ENCODE results near the gene NAV1.
"Not testable (repeated sequence)": the region's sequence is repeated elsewhere in the genome, so short reads cannot be mapped to it uniquely, and the experiment has no call there.

NAV1 gene

DNA sequence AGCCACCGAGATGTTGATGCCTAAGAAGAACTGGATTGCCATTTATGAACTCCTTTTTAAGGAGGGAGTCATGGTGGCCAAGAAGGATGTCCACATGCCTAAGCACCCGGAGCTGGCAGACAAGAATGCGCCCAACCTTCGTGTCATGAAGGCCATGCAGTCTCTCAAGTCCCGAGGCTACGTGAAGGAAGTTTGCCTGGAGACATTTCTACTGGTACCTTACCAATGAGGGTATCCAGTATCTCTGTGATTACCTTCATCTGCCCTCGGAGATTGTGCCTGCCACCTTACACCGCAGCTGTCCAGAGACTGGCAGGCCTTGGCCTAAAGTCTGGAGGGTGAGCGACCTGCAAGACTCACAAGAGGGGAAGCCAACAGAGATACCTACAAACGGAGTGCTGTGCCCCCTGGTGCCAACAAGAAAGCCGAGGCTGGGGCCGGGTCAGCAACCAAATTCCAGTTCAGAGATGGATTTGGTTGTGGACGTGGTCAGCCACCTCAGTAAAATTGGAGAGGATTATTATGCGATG, 18.8 kb upstream of the NAV1 start:
- DNase-seq (ENCODE audit: low read depth), result not testable (repeated sequence)

DNA sequence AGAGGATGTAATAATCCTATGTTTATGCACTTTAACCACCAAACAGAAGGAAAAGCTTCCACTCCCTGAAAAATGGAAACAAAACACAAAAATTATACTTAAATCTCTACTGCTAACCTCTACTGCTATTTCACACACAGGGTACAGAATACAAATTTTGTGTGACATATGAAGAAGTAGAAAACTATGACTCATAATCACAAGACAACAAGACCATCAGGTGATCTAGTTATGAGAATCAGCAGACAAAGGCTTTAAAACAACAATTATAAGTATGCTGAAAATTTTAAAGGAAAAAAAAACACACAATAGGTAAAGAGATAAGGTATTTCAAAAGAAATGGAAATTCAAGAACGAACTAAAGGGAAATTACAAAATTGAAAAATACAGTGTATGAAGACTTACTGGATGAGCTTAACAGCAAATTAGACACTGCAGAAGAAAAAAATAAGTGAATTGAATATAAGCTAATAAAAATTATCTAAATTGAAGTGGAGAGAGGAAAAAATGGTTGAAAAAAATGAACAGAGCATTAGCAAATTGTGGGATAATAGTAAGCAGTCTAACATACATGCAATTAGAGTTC, 13.6 kb upstream of the NAV1 start:
- DNase-seq (ENCODE audit: low read depth), result no peak

- DNase-seq (ENCODE audit: low read depth), result no peak
Observed at GRCh38 chr1:201527879-201528278, 11.0 kb upstream of the NAV1 start.

DNA sequence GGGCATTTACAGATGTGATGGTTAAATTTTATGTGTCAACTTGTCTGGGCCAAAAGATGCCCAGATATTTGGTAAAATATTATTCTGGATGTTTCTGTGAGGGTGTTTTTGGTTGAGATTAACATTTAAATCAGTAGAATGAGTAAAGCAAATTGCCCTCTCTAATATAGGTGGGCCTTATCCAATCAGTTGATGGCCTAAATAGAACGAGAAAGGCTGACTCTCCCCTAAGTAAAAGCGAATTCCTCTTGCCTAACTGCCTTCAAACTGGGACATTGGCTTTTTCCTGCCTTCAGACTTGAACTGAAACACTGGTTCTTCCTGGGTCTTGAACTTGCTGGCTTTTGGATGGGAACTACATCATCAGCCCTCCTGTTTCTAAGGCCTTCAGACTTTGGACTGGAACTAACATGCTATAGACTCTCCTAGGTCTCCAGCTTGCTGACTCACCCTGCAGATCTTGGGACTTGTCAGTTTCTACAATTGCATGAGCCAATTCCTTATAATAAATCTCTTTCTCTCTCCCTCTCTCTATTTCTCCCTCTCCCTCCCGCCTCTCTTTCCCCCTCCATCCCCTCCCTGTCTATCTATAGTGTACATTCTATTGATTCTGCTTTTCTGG, 10.2 kb upstream of the NAV1 start:
- no peak for DNase-seq (ENCODE audit: low read depth)

DNA sequence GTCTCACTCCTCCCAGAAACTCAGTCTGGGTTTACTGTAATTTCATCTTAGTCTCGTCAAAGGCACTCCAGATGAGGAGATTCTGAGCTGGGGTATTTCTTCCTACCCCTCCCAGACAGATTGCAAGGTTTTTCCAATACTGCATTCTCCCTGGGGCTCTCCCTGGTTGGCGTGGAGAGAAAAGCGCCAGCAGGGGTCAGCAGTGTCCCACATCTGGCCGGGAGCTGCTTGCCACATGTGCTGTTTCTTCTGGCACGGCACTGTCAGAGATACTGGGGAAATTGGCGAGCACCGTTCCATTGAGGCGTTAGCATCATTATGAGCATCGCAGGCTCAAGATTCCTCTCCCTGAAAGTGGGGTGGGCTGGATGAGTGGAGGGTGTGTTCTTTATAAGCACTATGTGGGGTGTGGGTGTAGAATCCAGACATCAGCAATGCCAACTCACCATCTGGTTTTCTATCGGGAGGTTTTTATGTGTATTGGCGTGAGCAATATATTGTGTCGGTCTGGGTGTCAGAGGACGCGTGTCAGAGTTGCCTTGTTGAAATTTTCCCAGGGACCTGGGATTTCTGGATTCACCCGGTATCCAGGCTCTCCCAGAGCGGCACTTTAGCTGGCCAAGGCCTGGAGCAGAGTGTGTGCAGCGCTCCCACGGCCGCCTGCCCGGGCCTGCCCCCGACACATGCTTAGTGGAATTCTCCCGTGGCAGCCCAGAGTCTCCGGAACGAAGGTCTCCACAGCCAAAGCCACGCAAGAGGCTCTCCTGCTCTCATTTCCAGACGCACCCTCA, 8.0 kb upstream of the NAV1 start:
- no peak for DNase-seq (ENCODE audit: low read depth)

GRCh38 chr1:201531551-201532425, 7.1 kb upstream of the NAV1 start:
- DNase-seq (ENCODE audit: low read depth), result no peak

DNA sequence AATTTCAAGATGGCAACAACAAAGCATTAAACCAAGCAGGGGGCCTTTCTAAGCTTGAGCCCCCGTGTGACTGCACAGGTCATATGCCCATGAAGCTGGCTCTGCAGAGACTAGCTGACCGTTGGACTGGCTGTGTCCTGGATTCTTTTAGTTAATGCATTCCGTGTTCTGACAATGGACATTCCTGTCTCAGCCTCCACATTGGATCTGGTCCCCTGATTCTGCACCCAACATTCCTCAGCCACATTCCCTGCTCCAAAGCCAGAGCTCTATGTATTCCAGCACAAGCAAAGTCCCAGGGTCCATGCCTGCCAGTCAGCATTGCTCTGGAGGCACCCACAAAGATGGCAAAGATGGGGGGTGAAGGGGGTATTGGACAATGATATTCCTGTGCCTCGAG, 5.1 kb upstream of the NAV1 start:
- DNase-seq (ENCODE audit: low read depth), result no peak

- no peak for DNase-seq (ENCODE audit: low read depth)
Observed at GRCh38 chr1:201535046-201535918, 3.6 kb upstream of the NAV1 start.

- no peak for DNase-seq (ENCODE audit: low read depth)
Observed at GRCh38 chr1:201535919-201536245, 3.0 kb upstream of the NAV1 start.

DNA sequence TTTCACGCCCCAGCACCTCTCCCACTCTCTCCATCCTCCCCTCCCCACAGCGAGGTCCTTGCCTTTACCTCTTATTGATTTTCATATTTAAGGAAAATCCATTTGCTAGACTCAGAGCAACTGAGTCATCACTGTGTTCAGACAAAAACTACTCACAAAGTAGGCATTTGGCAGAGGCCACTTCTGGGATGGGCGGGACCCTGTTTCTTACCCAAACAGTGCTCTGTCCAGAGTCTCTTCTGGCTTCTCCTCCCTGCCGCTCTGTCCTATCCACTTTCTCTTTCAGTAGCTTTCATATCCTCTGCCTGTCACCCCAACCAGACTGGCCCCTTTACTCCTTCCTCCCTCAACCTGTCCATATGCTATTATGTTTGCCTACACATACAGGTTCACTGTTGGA, 2.4 kb upstream of the NAV1 start:
- no peak for DNase-seq (ENCODE audit: low read depth)

DNA sequence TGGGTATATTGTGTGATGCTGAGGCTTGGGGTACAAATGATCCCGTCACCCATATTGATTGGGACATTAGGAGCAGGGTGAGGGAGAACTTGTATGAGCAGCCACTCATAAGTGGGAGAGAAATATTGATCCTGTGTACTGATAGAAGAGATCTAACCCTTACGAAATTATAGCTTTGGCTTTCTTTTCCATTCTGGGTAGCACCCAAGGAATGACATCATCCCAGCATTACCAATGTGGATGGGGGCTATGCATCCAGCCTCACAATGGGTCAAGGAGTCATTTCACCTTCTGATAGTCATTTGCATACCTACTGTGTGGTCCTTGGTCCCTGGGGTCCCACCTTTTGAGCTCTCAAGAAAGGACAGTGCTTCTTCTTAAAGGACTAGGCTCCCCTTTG, 1.9 kb upstream of the NAV1 start:
- no peak for DNase-seq (ENCODE audit: low read depth)

DNA sequence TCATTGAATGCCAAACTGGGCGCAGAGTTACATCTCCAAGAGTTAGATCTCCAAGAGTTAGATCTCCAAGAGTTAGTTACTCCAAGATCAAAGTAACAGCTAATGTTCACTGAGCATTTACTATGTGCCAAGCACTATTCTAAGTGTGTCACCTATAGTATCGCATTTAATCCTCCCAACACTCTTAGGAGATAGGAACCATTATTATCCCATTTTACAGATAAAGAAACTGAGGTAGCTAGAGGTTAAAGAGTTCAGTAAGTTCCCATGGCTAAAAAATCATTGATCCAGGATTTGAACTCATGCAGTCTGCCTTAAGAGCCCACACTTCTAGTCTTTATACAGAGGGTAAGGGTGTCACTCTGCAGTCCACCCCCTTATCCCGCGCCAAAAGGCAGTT, 1.5 kb upstream of the NAV1 start:
- no peak for DNase-seq (ENCODE audit: low read depth)

GRCh38 chr1:201537891-201538611, 876 bp upstream of the NAV1 start:
- DNase-seq (ENCODE audit: low read depth), result no peak

DNA sequence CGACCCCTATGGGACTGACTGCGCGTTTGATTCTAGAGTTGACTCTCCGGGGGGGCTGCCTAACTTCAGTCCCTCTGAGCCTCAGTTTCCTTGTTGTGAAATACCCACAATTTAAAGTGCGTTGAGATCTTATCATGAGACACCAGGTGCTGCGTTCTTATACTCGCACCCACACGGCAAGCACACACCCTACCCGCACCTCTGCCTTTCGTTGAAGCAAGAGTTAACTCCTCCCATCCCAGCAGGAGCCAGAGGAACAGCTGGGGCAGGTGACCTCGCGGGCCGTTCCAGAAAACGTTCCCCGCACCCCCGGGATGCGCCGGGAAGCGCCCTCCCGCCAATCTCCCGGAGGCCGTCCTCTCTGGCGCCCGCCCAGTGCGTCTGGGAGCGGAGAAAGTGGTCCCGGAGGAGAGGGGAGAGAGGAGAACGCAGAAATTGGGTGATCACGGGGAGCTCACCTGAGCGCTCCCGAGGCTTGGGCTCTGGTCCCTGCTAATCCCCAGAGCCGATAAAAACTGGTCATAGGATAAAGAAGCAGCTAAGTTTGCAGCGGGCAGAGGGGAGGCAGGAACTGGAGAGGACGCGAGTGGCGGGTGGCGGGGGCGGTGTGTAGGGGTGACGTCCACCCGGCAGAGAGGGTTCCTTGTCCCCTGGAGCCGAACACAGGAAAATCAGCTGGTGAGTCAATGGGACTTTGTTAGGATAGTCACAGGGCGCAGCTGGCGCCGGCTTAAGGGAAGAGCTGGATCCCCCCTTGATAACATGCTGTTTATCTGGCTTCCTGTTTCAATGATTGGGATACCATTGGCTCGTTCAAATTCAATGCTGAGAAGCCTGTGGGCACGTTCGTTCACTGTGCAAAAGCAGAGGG, 869 bp downstream of the NAV1 start:
- no peak for DNase-seq (ENCODE audit: low read depth)

DNA sequence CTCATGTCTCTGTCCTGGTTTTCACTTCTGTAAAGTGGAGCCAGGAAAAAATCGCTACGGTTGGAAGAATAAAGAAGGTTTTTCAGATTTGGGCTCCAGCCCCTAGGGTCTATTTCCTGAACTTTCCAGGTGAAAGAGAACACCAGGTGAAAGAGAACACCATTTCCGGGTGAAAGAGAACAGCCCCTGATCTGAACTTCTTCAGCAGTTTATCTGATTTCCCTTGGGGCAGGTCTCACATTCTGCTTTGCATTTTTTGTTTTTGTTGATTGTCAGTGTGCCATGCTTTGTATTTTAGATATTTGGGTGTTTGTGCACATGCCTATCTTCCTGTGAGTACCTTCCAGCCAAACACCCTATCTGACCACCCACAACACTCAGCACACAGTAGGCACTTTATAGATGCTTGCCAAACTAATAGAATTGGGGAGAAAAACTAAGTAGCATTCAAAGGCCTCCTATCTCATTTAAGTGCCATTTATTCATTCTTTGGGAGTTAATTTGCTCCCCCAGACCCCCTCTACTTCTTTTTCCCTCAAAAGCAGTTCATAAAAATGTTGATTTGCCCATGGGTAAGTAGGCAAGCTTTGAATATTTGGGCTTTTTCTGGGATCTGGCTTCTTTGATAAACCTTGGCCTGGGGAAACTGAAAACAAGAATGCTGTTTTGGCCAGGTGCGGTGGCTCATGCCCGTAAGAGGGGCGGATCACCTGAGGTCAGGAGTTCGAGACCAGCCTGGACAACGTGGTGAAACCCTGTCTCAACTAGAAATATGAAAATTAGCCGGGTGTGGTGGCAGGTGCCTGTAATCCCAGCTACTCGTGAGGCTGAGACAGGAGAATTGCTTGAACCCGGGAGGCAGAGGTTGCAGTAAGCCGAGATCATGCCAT, 2.2 kb downstream of the NAV1 start:
- DNase-seq (ENCODE audit: low read depth), result no peak

- no peak for DNase-seq (ENCODE audit: low read depth)
Observed at GRCh38 chr1:201542309-201543035, 3.5 kb downstream of the NAV1 start.

DNA sequence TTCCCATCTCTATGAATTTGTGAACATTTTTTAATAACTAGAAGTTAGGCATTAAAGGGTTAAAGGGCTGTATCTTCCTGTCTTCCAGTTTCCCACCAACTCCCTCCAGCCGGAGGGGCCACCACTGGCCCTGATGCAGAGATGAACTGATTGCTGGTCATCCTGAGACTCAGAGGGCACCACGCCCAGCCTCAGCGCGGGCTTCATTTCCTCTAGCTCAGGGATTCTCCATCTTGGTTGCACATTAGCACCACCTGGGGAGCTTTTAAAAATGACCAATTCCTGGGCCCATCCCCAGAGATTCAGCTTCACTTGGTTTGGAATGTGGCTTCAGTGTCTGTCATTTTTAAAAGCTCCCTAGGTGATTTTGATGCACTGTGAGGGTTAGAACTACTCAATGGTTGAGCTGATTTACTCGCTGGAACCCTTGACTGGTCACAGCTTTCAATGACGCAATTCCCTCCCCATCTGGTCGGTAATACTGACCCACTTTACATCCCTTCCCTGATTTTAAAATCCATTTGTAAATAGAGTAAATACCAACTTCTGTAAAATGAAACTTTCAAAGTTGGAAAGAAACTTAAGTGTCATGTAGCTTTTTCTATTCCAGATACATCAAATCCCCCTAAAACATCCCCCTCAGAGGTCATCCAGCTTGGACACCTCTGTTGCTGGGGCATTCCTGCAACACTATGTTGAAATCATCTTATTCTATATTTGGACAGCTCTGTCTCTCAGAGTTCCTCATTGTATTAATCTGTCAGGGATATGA, 5.1 kb downstream of the NAV1 start:
- DNase-seq (ENCODE audit: low read depth), result no peak

All from T-helper 22 cell (primary cell).